HG02759 (cell line): ENCODE results near the gene FIGNL2.

ENCODE experiments used
- ATAC-seq: cut with Tn5 transposase; IDR thresholded peaks from one replicate; pipeline ENCODE4 v1.9.1; 2021; ENCODE audit warnings: mild to moderate bottlenecking, moderate library complexity; ENCODE audit not compliant: unreplicated experiment

The FIGNL2 gene

DNA sequence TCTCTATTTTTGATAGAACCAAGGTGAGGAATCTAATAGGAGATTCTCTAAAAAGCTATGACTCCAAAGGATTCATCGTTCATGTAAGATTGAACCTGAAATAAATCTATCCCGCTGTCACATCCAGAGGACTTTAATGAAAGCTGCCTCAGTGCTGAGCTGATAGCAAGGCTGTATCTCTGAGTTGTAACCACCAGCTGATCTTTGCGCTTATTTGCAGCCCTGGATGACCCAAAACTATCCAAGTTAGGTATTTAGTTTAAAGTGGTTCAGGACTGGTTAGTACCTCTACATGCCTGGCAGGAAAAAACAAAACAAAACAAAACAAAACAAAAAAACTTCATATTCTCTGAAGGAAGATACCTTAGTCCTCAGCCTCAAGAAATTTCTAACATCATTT lies 30.6 kb upstream of the FIGNL2 start:
- no peak for ATAC-seq

DNA sequence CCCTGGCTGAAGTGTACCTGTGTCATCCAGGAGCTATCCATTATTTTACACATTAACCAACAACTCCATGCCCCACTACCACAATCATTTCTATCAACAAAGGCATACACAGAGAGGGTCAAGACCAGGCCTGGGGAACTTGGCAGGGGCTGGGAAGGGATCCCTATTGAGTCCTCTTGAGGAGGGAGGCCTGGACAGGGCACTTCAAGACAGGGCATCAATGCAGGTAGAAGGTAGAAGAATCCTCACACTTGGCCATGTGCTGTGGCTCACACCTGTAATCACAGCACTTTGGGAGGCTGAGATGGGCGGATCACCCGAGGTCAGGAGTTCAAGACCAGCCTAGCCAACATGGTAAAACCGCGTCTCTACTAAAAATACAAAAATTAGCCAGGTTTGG lies 26.0 kb upstream of the FIGNL2 start:
- no peak for ATAC-seq

- ATAC-seq = no peak
These were observed 25.5 kb upstream of the FIGNL2 start for GRCh38 chr12:51874000-51874399.

DNA sequence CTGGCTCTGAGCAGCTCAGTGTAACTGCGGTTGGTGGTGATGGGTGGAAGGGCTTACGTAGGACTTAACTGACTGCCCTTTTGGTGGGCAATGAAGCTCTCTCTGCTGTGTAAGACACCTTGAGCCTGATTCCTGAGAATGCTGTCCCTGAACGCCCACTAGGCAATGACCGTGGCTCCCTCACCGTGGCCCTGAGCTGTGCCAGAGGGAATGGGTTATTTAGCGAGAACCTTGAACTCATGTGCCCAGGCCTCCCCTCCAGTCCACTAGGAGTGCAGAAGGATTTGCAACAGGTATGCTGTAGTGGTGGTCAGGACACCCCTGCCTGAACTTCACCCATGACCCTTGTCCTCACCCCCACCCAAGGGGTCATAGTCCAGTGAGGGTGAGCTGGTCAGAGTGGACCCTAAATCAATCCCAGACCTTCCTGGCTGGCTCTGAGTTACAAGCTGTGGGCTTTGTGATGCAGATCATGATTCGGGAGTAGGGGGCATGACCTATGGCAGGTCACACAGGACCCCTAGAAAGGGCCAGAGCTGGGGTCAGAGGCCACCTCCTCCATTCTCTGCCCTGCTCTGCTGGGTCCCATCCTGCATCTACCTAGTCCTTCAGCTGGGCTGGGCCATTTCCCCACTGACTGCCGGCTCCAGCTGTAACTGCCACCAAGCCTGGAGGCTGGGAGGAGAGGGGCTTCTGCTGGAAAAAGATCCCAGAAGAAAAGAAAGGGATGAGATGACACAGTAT lies 24.9 kb upstream of the FIGNL2 start:
- no peak for ATAC-seq

DNA sequence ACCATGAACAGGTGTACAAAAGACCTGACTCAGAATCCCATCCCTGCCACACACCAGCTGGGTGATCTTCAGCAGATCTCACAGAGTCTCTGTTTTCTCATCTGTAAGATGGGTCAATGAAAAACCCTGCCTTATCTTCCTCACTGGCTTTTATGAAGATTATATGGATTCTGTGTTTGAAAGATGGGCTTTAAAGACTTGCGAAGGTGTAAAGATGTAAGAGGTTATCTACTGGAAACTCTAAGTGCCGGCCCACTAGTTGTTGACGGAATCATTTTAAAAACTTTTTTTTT lies 24.1 kb upstream of the FIGNL2 start:
- no peak for ATAC-seq

GRCh38 chr12:51871918-51872688 lies 23.6 kb upstream of the FIGNL2 start:
- ATAC-seq = no peak

DNA sequence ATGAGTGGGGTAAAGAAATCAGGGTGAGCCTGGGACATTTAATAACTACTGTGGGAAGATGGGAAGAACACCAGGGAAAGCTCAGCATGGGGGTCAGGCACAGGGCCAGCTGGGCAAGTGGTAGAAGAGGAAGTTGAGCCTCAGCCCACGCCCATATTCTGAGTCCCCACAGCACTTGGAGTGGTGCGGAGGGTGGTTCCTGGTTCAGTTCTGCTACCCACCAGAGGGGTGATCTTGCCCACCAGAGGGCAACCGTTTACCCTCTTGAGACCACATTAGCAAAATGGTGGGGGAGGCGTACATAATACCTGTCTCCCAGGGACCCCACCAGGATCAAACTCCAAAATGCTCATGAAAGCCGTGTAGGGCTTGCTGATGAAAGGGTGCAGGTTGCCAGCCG lies 22.6 kb upstream of the FIGNL2 start:
- ATAC-seq = no peak

DNA sequence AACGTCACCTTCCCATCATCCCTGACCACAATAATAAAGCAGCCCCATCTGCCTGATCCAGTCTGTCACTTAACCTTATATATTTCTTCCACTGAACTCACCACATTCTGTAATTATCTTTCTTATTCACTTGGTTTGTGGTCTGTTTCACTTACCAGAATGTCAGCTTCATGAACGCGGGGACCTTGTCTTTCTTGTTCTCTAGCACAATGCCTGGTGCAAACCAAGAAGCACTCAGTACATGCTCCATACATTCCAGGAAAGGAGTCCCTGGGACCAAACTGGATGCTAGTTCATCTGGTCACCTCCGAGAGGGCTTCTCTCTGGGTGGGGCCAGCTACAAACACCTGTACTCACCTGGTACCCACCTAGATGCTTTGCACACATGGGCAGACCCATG lies 22.0 kb upstream of the FIGNL2 start:
- ATAC-seq = no peak

DNA sequence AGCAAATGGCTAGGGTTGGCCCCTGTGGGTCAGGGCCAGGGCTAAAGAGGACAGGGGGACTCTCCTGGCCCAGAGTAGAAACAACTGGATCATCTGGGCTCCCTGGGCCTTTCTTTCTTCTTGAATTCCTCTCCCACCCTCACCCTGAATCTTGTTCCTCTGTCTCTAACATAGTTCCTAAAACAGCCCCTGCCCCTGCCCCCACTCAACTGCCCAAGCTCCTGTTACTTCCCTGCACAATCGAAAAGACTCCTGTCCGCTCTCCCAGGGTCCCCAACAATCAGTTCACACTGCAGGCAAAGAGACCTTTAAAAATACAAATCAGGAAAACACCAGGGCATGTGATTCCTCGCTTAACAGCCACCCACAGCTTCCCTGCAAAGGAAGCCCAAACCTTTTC lies 21.4 kb upstream of the FIGNL2 start:
- ATAC-seq = no peak

- no peak for ATAC-seq
These were observed 21.0 kb upstream of the FIGNL2 start for GRCh38 chr12:51869496-51869865.

DNA sequence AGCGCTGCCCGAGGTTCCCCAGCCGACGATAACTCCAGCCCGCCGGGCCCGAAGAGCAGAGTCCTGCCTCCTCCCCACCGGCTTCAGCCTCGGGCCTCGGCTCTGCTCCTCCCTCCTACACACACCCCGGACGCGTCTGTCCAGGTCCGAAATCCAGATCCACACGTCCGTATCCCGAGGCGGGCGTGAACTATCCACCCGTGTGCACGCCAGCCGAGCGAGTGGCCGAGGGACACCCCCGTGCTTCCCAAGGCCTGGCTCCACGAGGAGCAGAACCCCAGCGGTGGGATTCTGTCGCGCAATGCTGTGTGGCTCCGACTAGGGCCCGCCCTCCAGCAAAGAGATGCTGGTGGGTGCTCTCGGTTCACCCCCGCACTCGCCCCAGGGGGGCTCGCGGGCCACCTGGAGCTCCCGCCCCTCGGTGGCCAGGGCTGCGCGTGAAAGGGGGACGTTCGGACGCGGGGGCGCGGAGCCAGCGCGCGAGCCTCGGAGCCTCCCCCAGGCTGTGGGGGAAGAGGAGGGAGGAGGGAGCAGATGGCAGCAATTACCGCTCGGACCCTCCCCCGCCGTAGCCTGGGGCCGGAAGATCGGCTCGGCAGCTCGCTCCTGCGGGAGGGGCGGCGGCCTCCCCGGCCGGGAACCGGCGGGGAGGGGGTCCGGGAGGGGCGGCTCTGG lies 20.4 kb upstream of the FIGNL2 start:
- ATAC-seq = no peak

DNA sequence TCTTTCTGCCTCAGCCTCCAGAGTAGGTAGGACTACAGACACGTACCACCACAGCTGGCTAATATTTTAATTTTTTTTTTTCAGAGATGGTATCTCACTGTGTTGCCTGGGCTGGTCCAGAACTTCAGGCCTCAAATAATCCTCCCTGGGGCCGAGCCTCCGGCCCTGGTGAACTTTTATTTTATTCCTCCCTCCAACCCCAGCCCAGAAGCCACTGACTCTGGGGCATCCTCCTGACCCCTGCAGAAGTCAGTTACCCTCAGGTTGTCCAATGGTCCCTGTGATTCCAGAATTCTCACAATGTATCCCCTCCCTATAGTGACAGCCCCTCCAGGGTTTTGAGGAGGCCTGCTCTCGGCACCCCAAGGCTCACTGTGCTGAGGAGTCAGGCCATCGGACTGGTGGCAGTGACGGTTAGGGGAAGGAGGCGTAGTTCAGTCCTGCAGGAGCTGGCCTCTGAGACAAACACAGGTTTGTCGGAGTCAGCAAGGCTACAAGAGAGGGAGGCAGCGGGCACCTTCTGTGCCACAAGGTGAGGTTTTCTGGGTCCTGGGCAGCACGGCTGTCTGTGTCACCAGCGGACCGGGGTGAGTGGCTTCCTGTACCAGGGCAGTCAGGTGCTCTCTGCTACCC lies 19.4 kb upstream of the FIGNL2 start:
- ATAC-seq = no peak

- no peak for ATAC-seq
These were observed 18.9 kb upstream of the FIGNL2 start for GRCh38 chr12:51867371-51867770.

- ATAC-seq = no peak
These were observed 18.2 kb upstream of the FIGNL2 start for GRCh38 chr12:51866762-51867161.

DNA sequence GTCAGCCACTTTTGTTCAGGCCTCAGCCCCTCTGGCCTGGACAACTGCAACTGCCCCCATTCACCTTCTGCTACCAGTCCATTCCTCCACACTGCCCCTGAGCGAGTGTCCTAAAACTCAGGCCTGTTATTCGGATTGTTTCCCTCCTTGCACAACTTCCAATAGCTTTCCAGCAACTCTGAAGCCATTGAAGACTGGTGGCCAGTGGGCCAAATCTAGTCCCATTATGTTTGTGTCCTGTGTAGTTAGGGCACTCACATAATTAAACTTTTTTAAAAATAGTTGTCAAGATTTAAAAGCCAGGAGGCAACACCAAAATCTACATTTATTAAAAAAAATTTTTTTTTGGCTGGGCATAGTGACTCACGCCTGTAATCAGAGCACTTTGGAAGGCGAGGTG lies 17.8 kb upstream of the FIGNL2 start:
- no peak for ATAC-seq

- no peak for ATAC-seq
These were observed 17.3 kb upstream of the FIGNL2 start for GRCh38 chr12:51865757-51866270.

DNA sequence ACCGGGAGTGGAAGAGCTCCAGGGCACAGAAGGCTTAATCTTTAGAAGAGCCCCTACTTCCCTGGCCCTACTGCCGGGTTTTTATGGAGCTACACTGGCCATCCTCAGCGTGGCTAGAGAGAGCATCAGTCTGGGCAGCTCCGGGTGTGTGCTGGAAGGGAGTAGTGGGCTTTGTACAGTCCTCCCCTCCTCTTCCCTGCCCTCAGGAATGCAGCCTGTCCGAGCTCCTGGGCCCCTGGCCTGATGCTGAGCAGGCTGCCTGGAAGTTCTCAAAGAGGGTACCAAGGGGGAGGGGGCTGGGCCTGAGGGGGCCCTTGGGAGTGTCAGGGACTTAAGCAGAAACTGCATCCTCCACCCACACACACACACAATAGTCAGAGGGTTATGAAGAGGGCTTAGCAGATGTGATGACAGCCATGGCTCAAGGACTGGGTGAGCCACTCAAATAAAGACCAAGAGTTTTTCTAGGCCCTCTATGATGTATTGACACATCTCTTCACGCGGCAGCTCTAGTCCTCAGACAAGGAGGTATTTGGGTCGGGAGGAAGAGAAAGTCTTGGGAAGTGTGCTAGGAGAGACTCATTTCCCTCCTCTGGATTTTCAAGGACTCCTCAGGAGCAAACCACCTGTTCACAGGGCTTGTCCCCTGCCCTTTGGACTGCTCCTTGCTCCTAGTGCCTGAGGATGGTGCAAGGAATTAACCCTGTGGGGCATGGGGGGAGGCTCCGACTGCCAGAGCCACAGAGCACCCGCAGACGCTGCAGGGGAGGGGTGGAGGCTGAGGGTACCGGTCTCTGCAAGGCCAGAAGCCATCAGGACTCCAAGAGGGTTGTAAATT lies 16.5 kb upstream of the FIGNL2 start:
- ATAC-seq = no peak

GRCh38 chr12:51863933-51864832 lies 15.7 kb upstream of the FIGNL2 start:
- ATAC-seq = no peak

GRCh38 chr12:51863363-51863932 lies 14.9 kb upstream of the FIGNL2 start:
- ATAC-seq = no peak
